HepG2 (cell line): ENCODE measurements around the gene COG8. TPM values are rescaled to one million over a fixed set of nuclear protein-coding genes. Genes with fewer than 3 reads are reported as not detected.
A peak's percentile ranks its signal among the peaks of the same experiment; 100 is the strongest.

ENCODE experiments used
- CHCHD3 ChIP-seq: sonication (generic); formaldehyde crosslinking; IDR thresholded peaks from 2 replicates; pipeline ENCODE4 v1.8.0; 2022; ENCODE audit warnings: mild to moderate bottlenecking, missing genetic modification reagents, moderate library complexity
- GFI1 ChIP-seq: sonication (generic); formaldehyde crosslinking; IDR thresholded peaks from 2 replicates; pipeline ENCODE4 v1.5.0; 2020; ENCODE audit warnings: missing genetic modification reagents, mild to moderate bottlenecking, borderline replicate concordance
- KLF6 ChIP-seq: IDR thresholded peaks from 2 replicates; pipeline ENCODE4 v1.8.0; 2016; ENCODE audit warnings: missing biosample characterization, missing genetic modification reagents
- NFYC ChIP-seq: IDR thresholded peaks from 2 replicates; pipeline ENCODE4 v1.6.1; 2016; ENCODE audit warnings: missing genetic modification reagents, missing compliant biosample characterization
- PCBP1 ChIP-seq: fragments of 200-400 bp; formaldehyde crosslinking; IDR thresholded peaks from 2 replicates; pipeline ENCODE4 v1.6.1; 2017; ENCODE audit warnings: mild to moderate bottlenecking, low read depth, low read length, borderline replicate concordance
- SALL2 ChIP-seq: sonication (generic); formaldehyde crosslinking; IDR thresholded peaks from 2 replicates; pipeline ENCODE4 v1.8.1; 2023; ENCODE audit warnings: mild to moderate bottlenecking, missing genetic modification reagents, inconsistent platforms
- SMAD9 ChIP-seq: sonication (generic); formaldehyde crosslinking; IDR thresholded peaks from 2 replicates; pipeline ENCODE4 v1.5.1; 2020; ENCODE audit warnings: mild to moderate bottlenecking, missing genetic modification reagents
- SNAI1 ChIP-seq: sonication (generic); formaldehyde crosslinking; IDR thresholded peaks from 2 replicates; pipeline ENCODE4 v1.5.0; 2020; ENCODE audit warnings: mild to moderate bottlenecking, missing genetic modification reagents, borderline replicate concordance
- SNRNP70 ChIP-seq: fragments of 200-400 bp; formaldehyde crosslinking; IDR thresholded peaks from 2 replicates; pipeline ENCODE4 v1.6.1; 2017; ENCODE audit warnings: mild to moderate bottlenecking, low read depth, low read length, moderate library complexity
- THAP11 ChIP-seq: IDR thresholded peaks from 2 replicates; pipeline ENCODE4 v1.6.1; 2016; ENCODE audit warnings: missing biosample characterization, missing genetic modification reagents
- ZBTB39 ChIP-seq: sonication (generic); formaldehyde crosslinking; IDR thresholded peaks from 2 replicates; pipeline ENCODE4 v1.5.0; 2020; ENCODE audit warnings: missing genetic modification reagents
- ZNF275 ChIP-seq: sonication (generic); formaldehyde crosslinking; IDR thresholded peaks from 2 replicates; pipeline ENCODE4 v1.8.0; 2022; ENCODE audit warnings: missing genetic modification reagents, mild to moderate bottlenecking, inconsistent platforms, borderline replicate concordance
- ZNF407 ChIP-seq: sonication (generic); formaldehyde crosslinking; IDR thresholded peaks from one replicate; pipeline ENCODE4 v1.5.1; 2020; ENCODE audit warnings: mild to moderate bottlenecking, missing genetic modification reagents; ENCODE audit errors: not compliant biosample characterization
- ZNF510 ChIP-seq: sonication (generic); formaldehyde crosslinking; IDR thresholded peaks from 2 replicates; pipeline ENCODE4 v1.4.0; 2020; ENCODE audit warnings: low read depth, mild to moderate bottlenecking, missing genetic modification reagents
- ZNF543 ChIP-seq: sonication (generic); formaldehyde crosslinking; IDR thresholded peaks from 2 replicates; pipeline ENCODE4 v1.4.0; 2020; ENCODE audit warnings: mild to moderate bottlenecking, missing genetic modification reagents
- ZNF557 ChIP-seq: sonication (generic); formaldehyde crosslinking; IDR thresholded peaks from 2 replicates; pipeline ENCODE4 v1.4.0; 2020; ENCODE audit warnings: missing genetic modification reagents
- ZNF558 ChIP-seq: sonication (generic); formaldehyde crosslinking; IDR thresholded peaks from 2 replicates; pipeline ENCODE4 v1.9.0; 2022; ENCODE audit warnings: mild to moderate bottlenecking, missing genetic modification reagents, borderline replicate concordance
- ZSCAN22 ChIP-seq: sonication (generic); formaldehyde crosslinking; IDR thresholded peaks from 2 replicates; pipeline ENCODE4 v1.4.0; 2020; ENCODE audit warnings: mild to moderate bottlenecking, missing genetic modification reagents
- polyA plus RNA-seq, 8 experiments: library from polyadenylated mRNA; depleted of rRNA in 3 of 8; stranded (reverse) in 7 of 8; unstranded in 1 of 8; fragments of >200 nt; fragmentation: Illumina TruSeq in 4 of 8; extraction: Trizol in 4 of 8; gene quantifications; 2 replicates each; pipeline versions ENCODE4 v1.2.1 to v1.2.3, GENCODE V29; 2011 to 2016; ENCODE audit warnings: low read depth in 4 of 8, missing spikeins in 1 of 8, mixed read lengths in 1 of 8; ENCODE audit not compliant: insufficient read depth in 1 of 8
- total RNA-seq, 5 experiments: library from RNA; depleted of rRNA; stranded (reverse); fragments of >200 nt; fragmentation: Illumina TruSeq; extraction: Trizol; gene quantifications; 2 replicates each; pipeline ENCODE4 v1.2.3, GENCODE V29; 2016; ENCODE audit warnings: low read depth in 1 of 5

Gene COG8
- total and polyA plus RNA-seq, 2 of the 13 experiments (the other 11 are each of a cell fraction or from before 2014, with no cell fraction given): 45.5 to 52.1 TPM

- TF ChIP-seq ZNF407 (CRISPR knock-in tag) (peak; percentile 37), KLF6 (CRISPR knock-in tag) (no peak), ZNF557 (CRISPR knock-in tag) (no peak), PCBP1 (no peak), ZBTB39 (CRISPR knock-in tag) (no peak; the same call in 1 of the 2 replicates), ZSCAN22 (CRISPR knock-in tag) (0 out of 2 replicates have a peak, but pooled peaks have one; percentile 21), NFYC (no peak), SNAI1 (CRISPR knock-in tag) (no peak), GFI1 (CRISPR knock-in tag) (no peak), ZNF510 (0 out of 2 replicates have a peak, but pooled peaks have one; percentile 78), ZNF543 (no peak), ZNF275 (no peak), SNRNP70 (no peak), CHCHD3 (CRISPR knock-in tag) (no peak), SMAD9 (CRISPR knock-in tag) (no peak), ZNF558 (CRISPR knock-in tag) (no peak), SALL2 (CRISPR knock-in tag) (no peak), THAP11 (CRISPR knock-in tag) (no peak)
Measured at GRCh38 chr16:69329369-69330285, 9.7 kb downstream of the COG8 start (continued).
